ENCODE results near the gene LARGE2. TPM values are rescaled to one million over a fixed set of nuclear protein-coding genes. Genes with fewer than 3 reads are reported as not detected.

The LARGE2 gene
- total RNA-seq, 2 experiments from 2014 or later, result 0.75 to 1.1 TPM

GRCh38 chr11:45949992-45950407 lies 27.5 kb downstream of the LARGE2 start:
- no peak for DNase-seq
- peaks cover 18% of the 10 kb centered on the region for H3K36me3 Mint-ChIP-seq (ENCODE audit: low read depth)
- POLR2A ChIA-PET, result no interaction called here

DNA sequence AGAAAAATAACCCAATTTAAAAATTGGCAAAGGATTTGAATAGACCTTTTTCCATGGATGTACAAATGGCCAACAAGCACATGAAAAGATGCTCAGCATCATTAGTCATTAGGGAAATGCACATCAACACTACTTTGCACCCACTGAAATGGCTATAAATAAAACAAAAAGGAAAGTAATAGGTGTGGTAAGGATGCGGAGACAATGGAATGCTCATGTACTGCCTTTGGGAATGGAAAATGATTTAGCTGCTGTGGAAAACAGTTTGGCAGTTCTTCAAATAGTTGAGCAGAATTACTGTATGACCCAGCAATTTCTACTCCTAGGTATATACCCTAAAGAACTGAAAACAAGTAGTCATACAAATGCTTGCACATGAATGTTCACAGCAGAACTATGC lies 37.4 kb downstream of the LARGE2 start:
- no peak for ATAC-seq
- peaks cover 21% of the 10 kb centered on the region for H3K36me3 Mint-ChIP-seq (ENCODE audit: low read depth)
- intact Hi-C loops (cut with DNase I, micrococcal nuclease), result no loop called here
- ChIA-PET CTCF (interaction anchor here (0.7 to 1.7 kb wide), 5 partner anchors 11 to 349 kb away, joined by 3 to 5 read pairs (median 4); no protein-coding TSS in a partner anchor), POLR2A (no interaction called here)
- no peak overlapping the region for H3K27ac Mint-ChIP-seq
- H3K4me1 Mint-ChIP-seq, result no peaks in the 10 kb centered on the region
- H3K27me3 Mint-ChIP-seq, result no peaks in the 10 kb centered on the region
- H3K4me3 Mint-ChIP-seq, result no peak overlapping the region
- DNase-seq, result no peak
- H3K9me3 Mint-ChIP-seq (ENCODE audit: low read depth), result no peaks in the 10 kb centered on the region

More at GRCh38 chr11:45949992-45950407, 27.5 kb downstream of the LARGE2 start:
- Mint-ChIP-seq H3K27me3 (no peaks in the 10 kb centered on the region), H3K27ac (no peak overlapping the region), H3K9me3 (ENCODE audit: low read depth) (no peaks in the 10 kb centered on the region), H3K4me1 (no peaks in the 10 kb centered on the region), H3K4me3 (no peak overlapping the region)
- ATAC-seq, result no peak
- CTCF ChIA-PET, result interaction anchor here (0.6 to 3.0 kb wide), 4 partner anchors 15 to 610 kb away, joined by 3 to 24 read pairs (median 4); no protein-coding TSS in a partner anchor
- intact Hi-C loops (cut with DNase I, micrococcal nuclease), result no loop called here

DNA sequence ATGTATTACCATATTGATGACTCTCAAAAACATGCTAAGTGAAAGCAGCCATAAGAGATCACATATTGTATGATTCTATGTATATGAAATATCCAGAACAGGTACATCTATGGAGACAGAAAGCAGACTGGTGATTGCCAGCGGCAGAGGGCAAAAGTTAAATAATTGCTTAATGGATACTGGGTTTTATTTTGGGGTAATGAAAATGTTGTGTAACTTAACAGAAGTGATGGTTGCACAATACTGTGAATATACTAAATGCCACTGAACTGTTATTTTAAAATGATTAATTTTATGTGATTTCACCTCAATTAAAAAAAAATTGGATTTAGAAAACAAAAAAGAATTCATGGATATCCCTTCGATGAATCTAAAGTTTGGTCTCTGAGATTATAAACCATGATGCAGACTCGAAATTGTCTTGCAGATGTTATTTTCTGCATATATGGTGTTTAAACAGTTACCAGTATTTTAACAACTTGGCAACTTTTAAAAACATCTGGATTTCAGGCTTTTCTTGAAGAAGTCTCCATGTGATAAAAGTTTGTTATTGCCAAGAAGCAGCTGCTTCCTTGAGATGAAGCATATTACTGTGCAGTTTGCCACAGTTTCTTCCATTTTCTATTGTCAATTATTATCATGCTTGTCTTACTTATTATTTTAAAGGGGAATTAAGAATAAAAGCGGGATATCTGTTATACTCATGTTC lies 38.1 kb downstream of the LARGE2 start:
- Mint-ChIP-seq H3K9me3 (ENCODE audit: low read depth) (no peaks in the 10 kb centered on the region), H3K36me3 (ENCODE audit: low read depth) (peaks cover 16% of the 10 kb centered on the region), H3K27ac (no peak overlapping the region), H3K27me3 (no peaks in the 10 kb centered on the region), H3K4me1 (no peaks in the 10 kb centered on the region), H3K4me3 (no peak overlapping the region)
- POLR2A ChIA-PET, result no interaction called here
- no peak for ATAC-seq
- CTCF ChIA-PET, result interaction anchor here (1.0 to 1.7 kb wide), 2 partner anchors 46 to 106 kb away, joined by 5 read pairs; no protein-coding TSS in a partner anchor
- no peak for DNase-seq
- intact Hi-C loops (cut with DNase I, micrococcal nuclease), result no loop called here

GRCh38 chr11:45961751-45962240 lies 39.3 kb downstream of the LARGE2 start:
- Mint-ChIP-seq H3K27me3 (no peaks in the 10 kb centered on the region), H3K36me3 (ENCODE audit: low read depth) (peaks cover 9% of the 10 kb centered on the region), H3K4me3 (no peak overlapping the region), H3K9me3 (ENCODE audit: low read depth) (no peaks in the 10 kb centered on the region), H3K27ac (no peak overlapping the region), H3K4me1 (no peaks in the 10 kb centered on the region)
- ChIA-PET CTCF (interaction anchor here (0.7 kb wide), 1 partner anchor 10 kb away, joined by 3 read pairs; no protein-coding TSS in a partner anchor), POLR2A (no interaction called here)
- intact Hi-C loops (cut with DNase I, micrococcal nuclease), result no loop called here
- DNase-seq, result no peak
- no peak for ATAC-seq

GRCh38 chr11:45964911-45965389 lies 42.5 kb downstream of the LARGE2 start:
- ChIA-PET CTCF (interaction anchor here (0.7 to 8.4 kb wide), 47 partner anchors 9 to 727 kb away, joined by 3 to 115 read pairs (median 5); partner anchors contain the start of gene PEX16), POLR2A (no interaction called here)
- intact Hi-C loops (cut with DNase I, micrococcal nuclease), result loop anchor here (1.0 to 5.0 kb wide), 5 partner anchors 41 to 343 kb away; no protein-coding TSS in a partner anchor
- H3K27ac Mint-ChIP-seq, result no peak overlapping the region
- H3K4me1 Mint-ChIP-seq, result no peaks in the 10 kb centered on the region
- DNase-seq, result peak; percentile 73
- H3K36me3 Mint-ChIP-seq (ENCODE audit: low read depth), result peaks cover 8% of the 10 kb centered on the region
- no peak overlapping the region for H3K4me3 Mint-ChIP-seq
- ATAC-seq, result peak; percentile 95
- no peaks in the 10 kb centered on the region for H3K9me3 Mint-ChIP-seq (ENCODE audit: low read depth)
- no peaks in the 10 kb centered on the region for H3K27me3 Mint-ChIP-seq

- peaks cover 6% of the 10 kb centered on the region for H3K36me3 Mint-ChIP-seq (ENCODE audit: low read depth)
- no peaks in the 10 kb centered on the region for H3K4me1 Mint-ChIP-seq
- ATAC-seq (no peak), DNase-seq (no peak)
- ChIA-PET POLR2A (no interaction called here), CTCF (interaction anchor here (0.6 to 8.4 kb wide), 5 partner anchors 22 to 260 kb away, joined by 3 to 115 read pairs (median 58); no protein-coding TSS in a partner anchor)
- H3K4me3 Mint-ChIP-seq, result no peak overlapping the region
- intact Hi-C loops (cut with DNase I, micrococcal nuclease), result loop anchor here in 1 of 2 experiments (5.0 kb wide), 1 partner anchor 340 kb away; no protein-coding TSS in a partner anchor
- no peak overlapping the region for H3K27ac Mint-ChIP-seq
- H3K9me3 Mint-ChIP-seq (ENCODE audit: low read depth), result no peaks in the 10 kb centered on the region
- H3K27me3 Mint-ChIP-seq, result no peaks in the 10 kb centered on the region
These were observed 45.0 kb downstream of the LARGE2 start for GRCh38 chr11:45967506-45967905.

- Mint-ChIP-seq H3K4me3 (no peak overlapping the region), H3K9me3 (ENCODE audit: low read depth) (no peaks in the 10 kb centered on the region), H3K4me1 (no peaks in the 10 kb centered on the region), H3K36me3 (ENCODE audit: low read depth) (peaks cover 6% of the 10 kb centered on the region), H3K27me3 (no peaks in the 10 kb centered on the region), H3K27ac (no peak overlapping the region)
- DNase-seq, result no peak
- CTCF ChIA-PET, result interaction anchor here (0.5 to 8.4 kb wide), 8 partner anchors 14 to 858 kb away, joined by 3 to 115 read pairs (median 4); no protein-coding TSS in a partner anchor
- no peak for ATAC-seq
- intact Hi-C loops (cut with DNase I, micrococcal nuclease), result loop anchor here in 1 of 2 experiments (5.0 kb wide), 1 partner anchor 338 kb away; no protein-coding TSS in a partner anchor
- POLR2A ChIA-PET, result no interaction called here
These were observed 46.4 kb downstream of the LARGE2 start for GRCh38 chr11:45968901-45969300.

DNA sequence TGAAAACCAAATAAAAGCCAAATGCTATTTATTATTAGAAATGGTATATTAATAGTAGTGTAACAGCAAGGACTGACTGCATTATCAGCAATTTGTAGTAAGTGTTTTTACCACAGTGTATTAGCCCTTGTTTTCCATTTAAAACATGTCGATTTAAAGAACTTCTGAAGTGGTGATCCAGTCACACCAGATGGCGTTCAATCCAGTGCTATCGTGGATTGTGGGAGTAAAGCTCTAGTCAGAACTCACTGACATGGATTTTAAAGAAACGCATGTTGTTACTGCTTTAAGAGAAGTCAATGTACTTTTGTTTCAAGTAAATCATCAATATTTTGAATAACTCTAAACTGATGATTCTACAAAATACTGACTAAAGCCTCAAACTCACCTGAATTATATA lies 51.1 kb downstream of the LARGE2 start:
- Mint-ChIP-seq H3K27me3 (no peaks in the 10 kb centered on the region), H3K9me3 (ENCODE audit: low read depth) (no peaks in the 10 kb centered on the region), H3K36me3 (ENCODE audit: low read depth) (peaks cover 9% of the 10 kb centered on the region), H3K4me1 (no peaks in the 10 kb centered on the region), H3K27ac (no peak overlapping the region), H3K4me3 (no peak overlapping the region)
- ChIA-PET CTCF (no interaction called here), POLR2A (no interaction called here)
- DNase-seq (no peak), ATAC-seq (no peak)
- intact Hi-C loops (cut with DNase I, micrococcal nuclease), result no loop called here

DNA sequence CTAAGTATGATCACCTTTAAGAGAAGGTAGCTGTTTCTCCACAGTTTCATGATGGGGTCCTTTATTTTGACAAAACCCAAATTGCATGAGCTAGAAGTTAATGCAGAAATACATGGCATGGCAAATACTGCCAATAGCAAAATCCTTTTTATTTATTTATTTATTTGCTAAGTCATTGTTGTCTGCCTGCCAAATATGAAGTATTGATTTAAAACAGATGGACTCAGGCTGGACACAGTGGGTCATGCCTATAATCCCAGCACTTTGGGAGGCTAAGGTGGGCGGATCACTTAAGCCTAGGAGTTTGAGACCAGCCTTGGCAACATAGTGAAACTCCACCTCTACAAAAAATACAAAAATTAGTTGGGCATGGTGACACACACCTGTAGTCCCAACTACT lies 52.4 kb downstream of the LARGE2 start:
- CTCF ChIA-PET, result interaction anchor here (0.7 to 1.0 kb wide), 2 partner anchors 8 to 10 kb away, joined by 3 to 6 read pairs; no protein-coding TSS in a partner anchor
- Mint-ChIP-seq H3K9me3 (ENCODE audit: low read depth) (no peaks in the 10 kb centered on the region), H3K27ac (no peak overlapping the region), H3K36me3 (ENCODE audit: low read depth) (peaks cover 13% of the 10 kb centered on the region), H3K4me3 (no peak overlapping the region), H3K27me3 (no peaks in the 10 kb centered on the region), H3K4me1 (no peaks in the 10 kb centered on the region)
- POLR2A ChIA-PET, result no interaction called here
- intact Hi-C loops (cut with DNase I, micrococcal nuclease), result no loop called here
- DNase-seq (no peak), ATAC-seq (no peak)

Other genes with a start within 250 kb of the LARGE2 start
- 1 to 10 TPM; 9.6 to 9.8 TPM for gene SLC35C1, start 117.5 kb upstream of the LARGE2 start, total RNA-seq
- gene CRY2, start 75.2 kb upstream of the LARGE2 start, total RNA-seq, result 10 to 100 TPM; 13.1 to 14.1 TPM
- gene MAPK8IP1, start 37.0 kb upstream of the LARGE2 start, total RNA-seq, result under 1 TPM; 0.37 to 0.39 TPM
- gene FREY1, start 15.4 kb upstream of the LARGE2 start, total RNA-seq, result 1 to 10 TPM; 1.0 to 1.5 TPM
- gene PEX16, start 4.8 kb upstream of the LARGE2 start, total RNA-seq, result 10 to 100 TPM; 28.1 to 33.4 TPM
- gene PHF21A, start 198.8 kb downstream of the LARGE2 start, total RNA-seq, result 10 to 100 TPM; 42.6 to 61.8 TPM